Chondrocyte (in vitro differentiated cells): ENCODE data around the gene C10orf88. TPM values are rescaled to one million over a fixed set of nuclear protein-coding genes. Genes with fewer than 3 reads are reported as not detected.

ENCODE experiments used
- DNase-seq: peaks from one replicate; pipeline ENCODE4 v3.0.0; 2021; ENCODE audit warnings: mixed read lengths, low spot score
- H3K27ac Mint-ChIP-seq: one replicate; pipeline ENCODE4 v1.8.0; 2021; ENCODE audit warnings: mild to moderate bottlenecking, moderate library complexity, mixed read lengths; ENCODE audit not compliant: unreplicated experiment
- H3K27me3 Mint-ChIP-seq: 2 replicates; pipeline ENCODE4 v1.8.0; 2021; ENCODE audit warnings: low read depth, mixed read lengths
- H3K36me3 Mint-ChIP-seq: 2 replicates; pipeline ENCODE4 v1.8.0; 2021; ENCODE audit warnings: low read depth, mixed read lengths
- H3K4me1 Mint-ChIP-seq: 2 replicates; pipeline ENCODE4 v1.8.0; 2021; ENCODE audit warnings: low read depth, mild to moderate bottlenecking, mixed read lengths
- H3K4me3 Mint-ChIP-seq: one replicate; pipeline ENCODE4 v1.8.0; 2021; ENCODE audit warnings: mild to moderate bottlenecking, moderate library complexity, mixed read lengths; ENCODE audit not compliant: unreplicated experiment
- H3K9me3 Mint-ChIP-seq: 2 replicates; pipeline ENCODE4 v1.8.0; 2021; ENCODE audit warnings: low read depth, mixed read lengths
- CTCF ChIP-seq: fragments of 200-600 bp; sonication (generic); IDR thresholded peaks from 2 replicates; pipeline ENCODE4 v1.5.0; 2021; ENCODE audit warnings: antibody characterized with exemption, mild to moderate bottlenecking, moderate library complexity
- total RNA-seq: library from RNA; stranded (reverse); gene quantifications from 3 replicates; pipeline ENCODE4 v1.2.1, GENCODE V29; 2021

Gene C10orf88
- total RNA-seq, 1 donor from 2014 or later: 12.5 TPM

GRCh38 chr10:122884166-122884565 lies 69.9 kb downstream of the C10orf88 start:
- H3K27me3 Mint-ChIP-seq: peaks cover 23% of the 10 kb centered on the region
- no peak overlapping the region for H3K4me3 Mint-ChIP-seq
- no peak overlapping the region for H3K27ac Mint-ChIP-seq
- H3K9me3 Mint-ChIP-seq: no peaks in the 10 kb centered on the region
- TF ChIP-seq CTCF: no peak
- H3K4me1 Mint-ChIP-seq: no peaks in the 10 kb centered on the region
- no peaks in the 10 kb centered on the region for H3K36me3 Mint-ChIP-seq
- DNase-seq: no peak

- Mint-ChIP-seq H3K27ac (no peak overlapping the region), H3K4me1 (no peaks in the 10 kb centered on the region), H3K36me3 (no peaks in the 10 kb centered on the region), H3K9me3 (no peaks in the 10 kb centered on the region), H3K27me3 (peaks cover 19% of the 10 kb centered on the region), H3K4me3 (no peak overlapping the region)
- no peak for DNase-seq
- no peak for TF ChIP-seq CTCF
Observed at GRCh38 chr10:122882766-122883165, 71.3 kb downstream of the C10orf88 start.

Other genes with a start within 250 kb of the C10orf88 start
- gene CUZD1, start 108.4 kb downstream of the C10orf88 start, total RNA-seq: not detected in 3 replicates
- not detected in 3 replicates for gene FAM24B, start 74.6 kb downstream of the C10orf88 start, total RNA-seq
- not detected in 3 replicates for gene FAM24A, start 43.6 kb downstream of the C10orf88 start, total RNA-seq
- gene PSTK, start 26.2 kb upstream of the C10orf88 start, total RNA-seq: 4.2 to 5.6 TPM (median 5.1 TPM) in 3 replicates
- 8.5 to 15.2 TPM (median 9.6 TPM) in 3 replicates for gene IKZF5, start 54.6 kb upstream of the C10orf88 start, total RNA-seq
- gene ACADSB, start 54.8 kb upstream of the C10orf88 start, total RNA-seq: 11.8 to 17.6 TPM (median 13.1 TPM) in 3 replicates
- gene HMX3, start 181.7 kb upstream of the C10orf88 start, total RNA-seq: not detected in 3 replicates
- gene HMX2, start 193.9 kb upstream of the C10orf88 start, total RNA-seq: not detected in 3 replicates
- 69.8 to 74.1 TPM (median 71.9 TPM) in 3 replicates for gene BUB3, start 200.2 kb upstream of the C10orf88 start, total RNA-seq